ENCODE measurements around the gene CCDC198. TPM values are rescaled to one million over a fixed set of nuclear protein-coding genes. Genes with fewer than 3 reads are reported as not detected.
A peak's percentile ranks its signal among the peaks of the same experiment; 100 is the strongest.

CCDC198 gene
- total RNA-seq, 1 experiment from 2014 or later = 15.0 TPM

- no peak for DNase-seq (ENCODE audit: low spot score)
Observed at GRCh38 chr14:57464008-57464730, 29.5 kb downstream of the CCDC198 start.

GRCh38 chr14:57462551-57462950 is 31.1 kb downstream of the CCDC198 start:
- DNase-seq (ENCODE audit: low spot score) = no peak

GRCh38 chr14:57461777-57462320 is 31.8 kb downstream of the CCDC198 start:
- DNase-seq (ENCODE audit: low spot score) = peak; percentile 50

- DNase-seq (ENCODE audit: low spot score) = no peak
Observed at GRCh38 chr14:57435923-57436322, 57.7 kb downstream of the CCDC198 start.

- DNase-seq (ENCODE audit: low spot score) = no peak
Observed at GRCh38 chr14:57420986-57421385, 72.7 kb downstream of the CCDC198 start.

GRCh38 chr14:57420033-57420432 is 73.6 kb downstream of the CCDC198 start:
- DNase-seq (ENCODE audit: low spot score) = no peak

Other genes starting within 250 kb of the CCDC198 start
- gene EXOC5, start 225.0 kb downstream of the CCDC198 start, total RNA-seq (2014; rRNA removed; shearing (Covaris generic)) = 15.0 and 15.9 TPM in 2 replicates
- gene AP5M1, start 224.9 kb downstream of the CCDC198 start, total RNA-seq (2014; rRNA removed; shearing (Covaris generic)) = 7.8 and 13.2 TPM in 2 replicates
- 4.0 and 5.0 TPM in 2 replicates for gene NAA30, start 103.3 kb downstream of the CCDC198 start, total RNA-seq (2014; rRNA removed; shearing (Covaris generic))